NCI-H1436 (cell line): ENCODE data around the gene BCAS1.

Experiments
- DNase-seq: peaks from one replicate; lab custom pipeline; 2025; lab: John Stamatoyannopoulos, UW

Gene BCAS1

GRCh38 chr20:54103067-54103761 lies 32.8 kb upstream of the BCAS1 start:
- no peak for DNase-seq

- DNase-seq = no peak
These were observed 32.1 kb upstream of the BCAS1 start for GRCh38 chr20:54102543-54102942.

GRCh38 chr20:54100563-54100962 lies 30.2 kb upstream of the BCAS1 start:
- DNase-seq = no peak

- no peak for DNase-seq
These were observed 29.5 kb upstream of the BCAS1 start for GRCh38 chr20:54099894-54100293.

GRCh38 chr20:54098047-54098446 lies 27.7 kb upstream of the BCAS1 start:
- DNase-seq = no peak

- DNase-seq = no peak
These were observed 26.8 kb upstream of the BCAS1 start for GRCh38 chr20:54097236-54097529.

GRCh38 chr20:54095824-54096223 lies 25.4 kb upstream of the BCAS1 start:
- DNase-seq = no peak

- DNase-seq = no peak
These were observed 23.8 kb upstream of the BCAS1 start for GRCh38 chr20:54094268-54094580.

- DNase-seq = no peak
These were observed 23.3 kb upstream of the BCAS1 start for GRCh38 chr20:54093423-54094267.

- DNase-seq = no peak
These were observed 21.6 kb upstream of the BCAS1 start for GRCh38 chr20:54092021-54092420.

GRCh38 chr20:54091120-54091480 lies 20.7 kb upstream of the BCAS1 start:
- DNase-seq = no peak

GRCh38 chr20:54090230-54091119 lies 20.1 kb upstream of the BCAS1 start:
- no peak for DNase-seq

- no peak for DNase-seq
These were observed 18.0 kb upstream of the BCAS1 start for GRCh38 chr20:54088430-54088829.

- DNase-seq = no peak
These were observed 16.2 kb upstream of the BCAS1 start for GRCh38 chr20:54086507-54087039.

- no peak for DNase-seq
These were observed 15.5 kb upstream of the BCAS1 start for GRCh38 chr20:54085910-54086309.

GRCh38 chr20:54085425-54085824 lies 15.0 kb upstream of the BCAS1 start:
- no peak for DNase-seq

GRCh38 chr20:54084727-54085388 lies 14.5 kb upstream of the BCAS1 start:
- no peak for DNase-seq

GRCh38 chr20:54084193-54084592 lies 13.8 kb upstream of the BCAS1 start:
- no peak for DNase-seq

GRCh38 chr20:54083459-54083858 lies 13.1 kb upstream of the BCAS1 start:
- no peak for DNase-seq

- no peak for DNase-seq
These were observed 11.7 kb upstream of the BCAS1 start for GRCh38 chr20:54082100-54082499.

- DNase-seq = no peak
These were observed 9.3 kb upstream of the BCAS1 start for GRCh38 chr20:54079652-54080051.
